H9 (cell line): ENCODE measurements around the gene GRIK3. TPM values are rescaled to one million over a fixed set of nuclear protein-coding genes. Genes with fewer than 3 reads are reported as not detected.

Experiments
- DNase-seq: peaks from one replicate; pipeline ENCODE4 v3.0.0-alpha.2; 2017
- H2AFZ ChIP-seq: one replicate; pipeline ENCODE4 v1.6.1; 2013; ENCODE audit warnings: mild to moderate bottlenecking, low read length, control low read depth, moderate library complexity
- H2AK5ac ChIP-seq: 2 replicates; pipeline ENCODE4 v1.6.1; 2013; ENCODE audit warnings: low read length, control low read depth, mixed read lengths; ENCODE audit not compliant: insufficient read length
- H2BK120ac ChIP-seq: one replicate; pipeline ENCODE4 v1.6.1; 2013; ENCODE audit warnings: low read depth, mild to moderate bottlenecking, low read length, control low read depth, inconsistent platforms; ENCODE audit not compliant: poor library complexity, severe bottlenecking
- H2BK12ac ChIP-seq: 2 replicates; pipeline ENCODE4 v1.6.1; 2013; ENCODE audit warnings: low read length, control low read depth, mixed read lengths, low read depth; ENCODE audit not compliant: insufficient read length
- H2BK15ac ChIP-seq: 2 replicates; pipeline ENCODE4 v1.6.1; 2013; ENCODE audit warnings: low read depth, low read length, control low read depth
- H2BK20ac ChIP-seq: one replicate; pipeline ENCODE4 v1.6.1; 2013; ENCODE audit warnings: low read depth, mild to moderate bottlenecking, low read length, control low read depth, inconsistent platforms; ENCODE audit not compliant: poor library complexity, severe bottlenecking
- H2BK5ac ChIP-seq: 2 replicates; pipeline ENCODE4 v1.6.1; 2013; ENCODE audit warnings: low read length, control low read depth, mixed read lengths; ENCODE audit not compliant: insufficient read length
- H3K14ac ChIP-seq: 2 replicates; pipeline ENCODE4 v1.6.1; 2013; ENCODE audit warnings: low read length, control low read depth; ENCODE audit not compliant: insufficient read depth
- H3K18ac ChIP-seq: 2 replicates; pipeline ENCODE4 v1.6.1; 2013; ENCODE audit warnings: low read depth, mild to moderate bottlenecking, mixed read lengths, low read length, control low read depth; ENCODE audit not compliant: insufficient read length
- H3K23ac ChIP-seq: 2 replicates; pipeline ENCODE4 v1.6.1; 2013; ENCODE audit warnings: low read length, control low read depth, mixed read lengths, low read depth; ENCODE audit not compliant: insufficient read length
- H3K23me2 ChIP-seq: 2 replicates; pipeline ENCODE4 v1.6.1; 2013; ENCODE audit warnings: low read depth, mild to moderate bottlenecking, mixed read lengths, low read length, control low read depth; ENCODE audit not compliant: insufficient read length, poor library complexity, severe bottlenecking
- H3K27ac ChIP-seq: 2 replicates; pipeline ENCODE4 v1.5.1; 2013; ENCODE audit warnings: low read length, control low read depth, mixed read lengths, low read depth; ENCODE audit not compliant: insufficient read length
- H3K27me3 ChIP-seq: 2 replicates; pipeline ENCODE4 v1.6.1; 2013; ENCODE audit warnings: low read length, control low read depth, inconsistent platforms; ENCODE audit not compliant: insufficient read depth
- H3K4ac ChIP-seq: 2 replicates; pipeline ENCODE4 v1.6.1; 2013; ENCODE audit warnings: low read depth, mild to moderate bottlenecking, control low read depth, inconsistent platforms, low read length, moderate library complexity
- H3K4me1 ChIP-seq: 2 replicates; pipeline ENCODE4 v1.6.1; 2013; ENCODE audit warnings: low read length, control low read depth, inconsistent platforms; ENCODE audit not compliant: insufficient read depth
- H3K4me2 ChIP-seq: 2 replicates; pipeline ENCODE4 v1.6.1; 2013; ENCODE audit warnings: low read length, control low read depth, mixed read lengths; ENCODE audit not compliant: insufficient read length, insufficient read depth
- H3K56ac ChIP-seq: 2 replicates; pipeline ENCODE4 v1.6.1; 2013; ENCODE audit warnings: low read depth, mild to moderate bottlenecking, mixed read lengths, low read length, control low read depth; ENCODE audit not compliant: insufficient read length
- H3K79me1 ChIP-seq: 2 replicates; pipeline ENCODE4 v1.6.1; 2013; ENCODE audit warnings: low read depth, mild to moderate bottlenecking, moderate library complexity, low read length, control low read depth, inconsistent platforms; ENCODE audit not compliant: insufficient read depth, poor library complexity, severe bottlenecking
- H3K79me2 ChIP-seq: 2 replicates; pipeline ENCODE4 v1.6.1; 2013; ENCODE audit warnings: low read length, control low read depth, inconsistent platforms; ENCODE audit not compliant: insufficient read depth
- H3K9ac ChIP-seq: 2 replicates; pipeline ENCODE4 v1.6.1; 2013; ENCODE audit warnings: low read length, control low read depth, mixed read lengths; ENCODE audit not compliant: insufficient read length; ENCODE audit errors: extremely low read depth
- H3K9me3 ChIP-seq: one replicate; pipeline ENCODE4 v1.6.1; 2013; ENCODE audit warnings: low read depth, low read length, inconsistent platforms; ENCODE audit not compliant: control insufficient read depth
- H3T11ph ChIP-seq: one replicate; pipeline ENCODE4 v1.6.1; 2013; ENCODE audit warnings: mild to moderate bottlenecking, low read length, control low read depth, inconsistent platforms
- H4K20me1 ChIP-seq: one replicate; pipeline ENCODE4 v1.6.1; 2013; ENCODE audit not compliant: control insufficient read depth, insufficient read length, insufficient read depth
- H4K5ac ChIP-seq: 2 replicates; pipeline ENCODE4 v1.6.1; 2013; ENCODE audit warnings: low read depth, mild to moderate bottlenecking, mixed read lengths, low read length, control low read depth; ENCODE audit not compliant: insufficient read length
- H4K8ac ChIP-seq: replicated peaks from 2 replicates; pipeline ENCODE4 v1.6.1; 2013; ENCODE audit warnings: low read length, control low read depth, mixed read lengths, low read depth; ENCODE audit not compliant: insufficient read length
- H4K91ac ChIP-seq: 2 replicates; pipeline ENCODE4 v1.6.1; 2013; ENCODE audit warnings: low read depth, mild to moderate bottlenecking, moderate library complexity, mixed read lengths, low read length, control low read depth; ENCODE audit not compliant: insufficient read length
- H3K27ac Mint-ChIP-seq, 3 experiments: 2 replicates in 2 of 3; 3 replicates in 1 of 3; pipeline ENCODE4 v1.8.0; 2020 to 2021; ENCODE audit warnings: mixed read lengths in 3 of 3, mild to moderate bottlenecking in 1 of 3, moderate library complexity in 1 of 3
- H3K27me3 Mint-ChIP-seq: 2 replicates; pipeline ENCODE4 v1.8.0; 2021; ENCODE audit warnings: low read depth, mild to moderate bottlenecking, moderate library complexity, mixed read lengths
- H3K36me3 Mint-ChIP-seq, 3 experiments: 2 replicates in 2 of 3; 3 replicates in 1 of 3; pipeline ENCODE4 v1.8.0; 2020 to 2021; ENCODE audit warnings: low read depth in 3 of 3, mixed read lengths in 3 of 3; ENCODE audit not compliant: insufficient read depth in 1 of 3
- H3K4me1 Mint-ChIP-seq, 2 experiments: 2 replicates each; pipeline ENCODE4 v1.8.0; 2020; ENCODE audit warnings: mixed read lengths in 2 of 2
- H3K4me3 Mint-ChIP-seq, 2 experiments: 2 replicates in 1 of 2; 3 replicates in 1 of 2; pipeline ENCODE4 v1.8.0; 2020 to 2021; ENCODE audit warnings: mild to moderate bottlenecking in 2 of 2, mixed read lengths in 2 of 2, moderate library complexity in 1 of 2
- H3K9me3 Mint-ChIP-seq, 2 experiments: 2 replicates in 1 of 2; 3 replicates in 1 of 2; pipeline ENCODE4 v1.8.0; 2020; ENCODE audit warnings: mild to moderate bottlenecking in 2 of 2, mixed read lengths in 2 of 2, moderate library complexity in 1 of 2
- CTCF ChIP-seq: fragments of 200-600 bp; sonication (generic); conservative IDR thresholded peaks from 3 replicates; pipeline ENCODE4 v1.8.0; 2021; ENCODE audit warnings: antibody characterized with exemption, mild to moderate bottlenecking
- WGBS: extraction: QIAGEN DNeasy Blood & Tissue Kit; methylation state at CpG from one replicate; pipeline ENCODE4 v1.1.7; 2013; ENCODE audit warnings: missing lambda C conversion rate, low lambda C conversion rate, mixed read lengths; ENCODE audit not compliant: insufficient read length; ENCODE audit errors: extremely low coverage; 5-methylcytosine and 5-hydroxymethylcytosine counted together
- total RNA-seq: library from RNA; stranded (reverse); gene quantifications from 2 replicates; pipeline ENCODE4 v1.2.1, GENCODE V29; 2021

GRIK3 gene
- total RNA-seq, 1 experiment from 2014 or later: 1.7 TPM

GRCh38 chr1:36781098-36781497 lies 253.2 kb downstream of the GRIK3 start:
- H4K20me1 ChIP-seq: no peaks in the 10 kb centered on the region
- H3K4me2 ChIP-seq: no peak overlapping the region
- H2BK12ac ChIP-seq: no peak overlapping the region
- no peak overlapping the region for H2BK120ac ChIP-seq
- H3K4me1 Mint-ChIP-seq: peaks cover 14 to 16% of the 10 kb centered on the region in 2 experiments
- no peak overlapping the region for H2AFZ ChIP-seq
- H3K9ac ChIP-seq: no peak overlapping the region
- no peaks in the 10 kb centered on the region for H3K4me1 ChIP-seq
- no peak overlapping the region for H4K5ac ChIP-seq
- no peaks in the 10 kb centered on the region for H3K36me3 Mint-ChIP-seq
- H3K18ac ChIP-seq: no peak overlapping the region
- no peaks in the 10 kb centered on the region for H3K9me3 ChIP-seq
- H3T11ph ChIP-seq: no peak overlapping the region
- H3K9me3 Mint-ChIP-seq: no peaks in the 10 kb centered on the region
- H3K14ac ChIP-seq: no peak overlapping the region; the same call in 1 of the 2 replicates
- no peak overlapping the region for H2BK15ac ChIP-seq
- peak overlapping the region in 1 of 3 experiments; percentile 31; a peak in 1 of 7 replicates for H3K27ac Mint-ChIP-seq
- H3K27ac ChIP-seq: no peak overlapping the region
- no peak overlapping the region for H2AK5ac ChIP-seq
- WGBS: no CpG with 5 or more reads among the region's 11 CpGs
- no peak overlapping the region for H3K4me3 Mint-ChIP-seq
- H3K23ac ChIP-seq: no peak overlapping the region
- no peak overlapping the region for H4K91ac ChIP-seq
- no peak for TF ChIP-seq CTCF
- H3K27me3 ChIP-seq: no peaks in the 10 kb centered on the region
- H3K79me2 ChIP-seq: no peaks in the 10 kb centered on the region
- no peak overlapping the region for H3K56ac ChIP-seq
- DNase-seq: no peak
- H3K79me1 ChIP-seq: no peaks in the 10 kb centered on the region
- H3K23me2 ChIP-seq: no peaks in the 10 kb centered on the region
- H2BK20ac ChIP-seq: no peak overlapping the region
- H2BK5ac ChIP-seq: no peak overlapping the region
- peaks cover 20% of the 10 kb centered on the region for H3K27me3 Mint-ChIP-seq
- H3K4ac ChIP-seq: no peak overlapping the region
- no peak overlapping the region for H4K8ac ChIP-seq
